Measurements from ENCODE around the gene BFSP2.
A peak's percentile ranks its signal among the peaks of the same experiment; 100 is the strongest.
"Not testable (repeated sequence)": the region's sequence is repeated elsewhere in the genome, so short reads cannot be mapped to it uniquely, and the experiment has no call there.

Gene BFSP2

GRCh38 chr3:133487204-133487603, 87.3 kb downstream of the BFSP2 start:
- no peak for DNase-seq

- DNase-seq: peak; percentile 74
Measured at GRCh38 chr3:133487920-133488540, 88.2 kb downstream of the BFSP2 start.

- DNase-seq: no peak
Measured at GRCh38 chr3:133488785-133489367, 89.0 kb downstream of the BFSP2 start.

GRCh38 chr3:133489466-133490085, 89.7 kb downstream of the BFSP2 start:
- no peak for DNase-seq

- DNase-seq: peak; percentile 54
Measured at GRCh38 chr3:133490468-133491351, 90.9 kb downstream of the BFSP2 start.

GRCh38 chr3:133491481-133492059, 91.7 kb downstream of the BFSP2 start:
- DNase-seq: no peak

GRCh38 chr3:133492159-133492741, 92.4 kb downstream of the BFSP2 start:
- DNase-seq: no peak

GRCh38 chr3:133494469-133494868, 94.6 kb downstream of the BFSP2 start:
- DNase-seq: no peak

GRCh38 chr3:133502542-133502941, 102.7 kb downstream of the BFSP2 start:
- DNase-seq: not testable (repeated sequence)

GRCh38 chr3:133503409-133503808, 103.6 kb downstream of the BFSP2 start:
- DNase-seq: no peak

- DNase-seq: no peak
Measured at GRCh38 chr3:133504736-133505135, 104.9 kb downstream of the BFSP2 start.

GRCh38 chr3:133505813-133506212, 106.0 kb downstream of the BFSP2 start:
- DNase-seq: no peak

- peak; percentile 71 for DNase-seq
Measured at GRCh38 chr3:133506215-133506901, 106.5 kb downstream of the BFSP2 start.

- no peak for DNase-seq
Measured at GRCh38 chr3:133509488-133509887, 109.6 kb downstream of the BFSP2 start.

GRCh38 chr3:133512416-133513089, 112.7 kb downstream of the BFSP2 start:
- no peak for DNase-seq

- DNase-seq: no peak
Measured at GRCh38 chr3:133514418-133514817, 114.6 kb downstream of the BFSP2 start.

GRCh38 chr3:133515127-133515526, 115.3 kb downstream of the BFSP2 start:
- DNase-seq: no peak

GRCh38 chr3:133520286-133520685, 120.4 kb downstream of the BFSP2 start:
- no peak for DNase-seq

GRCh38 chr3:133520938-133521337, 121.1 kb downstream of the BFSP2 start:
- not testable (repeated sequence) for DNase-seq

GRCh38 chr3:133521946-133522345, 122.1 kb downstream of the BFSP2 start:
- DNase-seq: no peak

- DNase-seq: not testable (repeated sequence)
Measured at GRCh38 chr3:133523758-133524157, 123.9 kb downstream of the BFSP2 start.

Measured in CD4-positive, alpha-beta T cell treated with Interleukin-17A for 1 hour (primary cell).